Measurements from ENCODE around the gene PGLYRP2. TPM values are rescaled to one million over a fixed set of nuclear protein-coding genes. Genes with fewer than 3 reads are reported as not detected.

Gene PGLYRP2
- total and polyA plus RNA-seq, 2 donors (not counting 3 experiments of a cell fraction or from before 2014, with no cell fraction given): 0.03 to 0.18 TPM

DNA sequence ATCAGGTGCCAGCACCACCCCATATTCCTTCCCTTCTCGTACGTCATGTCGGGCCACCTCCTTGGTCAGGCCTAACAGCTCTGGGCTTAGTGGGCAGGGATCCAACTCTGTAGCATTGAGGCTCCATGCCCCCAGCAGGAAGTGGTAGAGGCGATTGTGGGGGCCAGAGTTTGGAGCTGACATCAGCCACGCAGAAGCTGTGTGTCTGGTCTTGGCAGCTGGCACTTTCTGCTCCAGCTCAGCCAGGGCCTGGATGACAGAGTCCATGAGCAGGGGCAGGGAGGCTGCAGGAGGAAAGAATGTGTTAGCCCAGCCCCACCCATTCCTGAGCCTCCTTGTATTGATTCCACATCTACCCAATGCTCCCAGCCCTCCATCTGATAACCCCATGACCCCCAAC is 3.0 kb downstream of the PGLYRP2 start:
- CTCF ChIA-PET: no interaction called here
- intact Hi-C loops (cut with micrococcal nuclease) (no loop called here), dilution Hi-C loops (cut with MboI; ENCODE audit: extremely low pct_ligation_motif_present, low sequenced_read_pairs) (no loop called here)
- Histone ChIP-seq H3K27me3 (ENCODE audit: control insufficient read depth in 2 of 2, insufficient read depth in 2 of 2, low read length in 2 of 2) (peaks cover 0 to 4% of the 10 kb centered on the region in 2 experiments), H2AFZ (ENCODE audit: low read depth, low read length) (no peak overlapping the region), H3K9me1 (replicated peaks; ENCODE audit: control insufficient read depth, extremely low read depth, insufficient read depth, low read length) (no peaks in the 10 kb centered on the region), H4K20me1 (replicated peaks; ENCODE audit: control insufficient read depth, extremely low read depth, insufficient read depth, low read length) (no peaks in the 10 kb centered on the region), H3K27ac (ENCODE audit: insufficient read depth, low read depth, low read length) (no peak overlapping the region), H3K4me2 (ENCODE audit: insufficient read depth, low read length) (no peak overlapping the region), H3K4me1 (ENCODE audit: control insufficient read depth, extremely low read depth, insufficient read depth, low read length) (no peaks in the 10 kb centered on the region), H3K36me3 (ENCODE audit: control insufficient read depth in 2 of 2, extremely low read depth in 1 of 2, insufficient read depth in 2 of 2, low read length in 2 of 2) (no peaks in the 10 kb centered on the region), H3K4me3 (replicated peaks in 1 of 3; ENCODE audit: insufficient read depth in 1 of 3, low read depth in 1 of 3, low read length in 3 of 3) (no peak overlapping the region), H3K9ac (replicated peaks; ENCODE audit: extremely low read depth, insufficient read depth, low read length) (no peak overlapping the region), H3K79me2 (ENCODE audit: control insufficient read depth, insufficient read depth, low read length) (no peaks in the 10 kb centered on the region), H3K9me3 (replicated peaks; ENCODE audit: control insufficient read depth, insufficient read depth, low read length) (no peaks in the 10 kb centered on the region)
- POLR2A ChIA-PET: no interaction called here
- TF ChIP-seq CTCF (IDR thresholded peaks at IDR 0.05; ENCODE audit: extremely low read depth in 1 of 2, insufficient read depth in 1 of 2, low read depth in 1 of 2, low read length in 2 of 2) (no peak), JUN (IDR thresholded peaks at IDR 0.05; ENCODE audit: borderline replicate concordance, insufficient read depth, insufficient read length, low read depth) (no peak), EZH2 (IDR thresholded peaks at IDR 0.05; ENCODE audit: borderline replicate concordance, low read depth, low read length, severe bottlenecking) (no peak), POLR2AphosphoS5 (IDR thresholded peaks at IDR 0.05; ENCODE audit: insufficient read depth, low read depth, low read length) (no peak), POLR2A (IDR thresholded peaks at IDR 0.05; ENCODE audit: low read depth, low read length) (no peak), MAX (IDR thresholded peaks at IDR 0.05; ENCODE audit: insufficient read depth, insufficient read length) (no peak), GATA2 (IDR thresholded peaks at IDR 0.05; ENCODE audit: insufficient read depth, insufficient read length, low read depth, low read length) (no peak), MYC (IDR thresholded peaks at IDR 0.05; ENCODE audit: low read depth, low read length) (no peak)
- no peak for DNase-seq (ENCODE audit: low read depth, low spot score)
- no TSS peak for BruUV-seq (replicated peaks)
- no peak for FAIRE-seq
